ENCODE results near the gene ZNF420.

- no peak for TF ChIP-seq CTCF (IDR thresholded peaks at IDR 0.05)
- TF ChIP-seq POLR2A (IDR thresholded peaks at IDR 0.05; ENCODE audit: low read depth): no peak
Measured at GRCh38 chr19:37059142-37059541, 19.1 kb upstream of the ZNF420 start.

Data from esophagus muscularis mucosa (tissue), 3 donors.